ENCODE data around the gene PLPPR4. TPM values are rescaled to one million over a fixed set of nuclear protein-coding genes. Genes with fewer than 3 reads are reported as not detected.

Gene PLPPR4
- total RNA-seq, 4 donors from 2014 or later = 0.63 to 1.2 (median 0.79) TPM

DNA sequence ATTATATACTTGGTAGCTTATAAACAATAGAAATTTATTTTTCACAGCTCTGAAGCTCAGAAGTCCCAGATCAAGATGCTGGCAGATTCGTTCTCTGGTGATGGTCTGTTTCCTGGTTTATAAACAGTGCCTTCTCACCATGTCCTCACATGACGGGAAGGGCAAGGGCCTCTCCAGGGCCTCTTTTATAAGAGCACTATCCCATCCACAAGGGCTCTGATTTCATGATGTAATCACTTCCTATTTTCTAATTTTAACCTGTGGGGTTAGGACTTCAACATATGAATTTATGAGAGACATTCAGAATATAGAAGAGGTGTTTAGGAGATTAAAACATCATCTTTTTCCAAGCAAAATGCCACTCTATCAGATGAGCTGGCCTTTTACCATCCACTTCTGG is 32.1 kb upstream of the PLPPR4 start:
- DNase-seq = no peak
- no peak for TF ChIP-seq POLR2A (IDR thresholded peaks at IDR 0.05)
- TF ChIP-seq, protein P1, sequence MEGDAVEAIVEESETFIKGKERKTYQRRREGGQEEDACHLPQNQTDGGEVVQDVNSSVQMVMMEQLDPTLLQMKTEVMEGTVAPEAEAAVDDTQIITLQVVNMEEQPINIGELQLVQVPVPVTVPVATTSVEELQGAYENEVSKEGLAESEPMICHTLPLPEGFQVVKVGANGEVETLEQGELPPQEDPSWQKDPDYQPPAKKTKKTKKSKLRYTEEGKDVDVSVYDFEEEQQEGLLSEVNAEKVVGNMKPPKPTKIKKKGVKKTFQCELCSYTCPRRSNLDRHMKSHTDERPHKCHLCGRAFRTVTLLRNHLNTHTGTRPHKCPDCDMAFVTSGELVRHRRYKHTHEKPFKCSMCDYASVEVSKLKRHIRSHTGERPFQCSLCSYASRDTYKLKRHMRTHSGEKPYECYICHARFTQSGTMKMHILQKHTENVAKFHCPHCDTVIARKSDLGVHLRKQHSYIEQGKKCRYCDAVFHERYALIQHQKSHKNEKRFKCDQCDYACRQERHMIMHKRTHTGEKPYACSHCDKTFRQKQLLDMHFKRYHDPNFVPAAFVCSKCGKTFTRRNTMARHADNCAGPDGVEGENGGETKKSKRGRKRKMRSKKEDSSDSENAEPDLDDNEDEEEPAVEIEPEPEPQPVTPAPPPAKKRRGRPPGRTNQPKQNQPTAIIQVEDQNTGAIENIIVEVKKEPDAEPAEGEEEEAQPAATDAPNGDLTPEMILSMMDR (IDR thresholded peaks at IDR 0.05) = no peak
- H3K4me3 ChIP-seq (replicated peaks in 1 of 3) = no peak overlapping the region
- no peaks in the 10 kb centered on the region for H3K36me3 ChIP-seq
- WGBS, 2 donors = 61 to 67% methylated on average over 2 of the region's 2 CpGs
- no peaks in the 10 kb centered on the region for H3K9me3 ChIP-seq
- no peak overlapping the region for H3K27ac ChIP-seq
- no peaks in the 10 kb centered on the region for H3K27me3 ChIP-seq
- no peaks in the 10 kb centered on the region for H3K4me1 ChIP-seq
- intact Hi-C loops (cut with DNase I) = no loop called here

DNA sequence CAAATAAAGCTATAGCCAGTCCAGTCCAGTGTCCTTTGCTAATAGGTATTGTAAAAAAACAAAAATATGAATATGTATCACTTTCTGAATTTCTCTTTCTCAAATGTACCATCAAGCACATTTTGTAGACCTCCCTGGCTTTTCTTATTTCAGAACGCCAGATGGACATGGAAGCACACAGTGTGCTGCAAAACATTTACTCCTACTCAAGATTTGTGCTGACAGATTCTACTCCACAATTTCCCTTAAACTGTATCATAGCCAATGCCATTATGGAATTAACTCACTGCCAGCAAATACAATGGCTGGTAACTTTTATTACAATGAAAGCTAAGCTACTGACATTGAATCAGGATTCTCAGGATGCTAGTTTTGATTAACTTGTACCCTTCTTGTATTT is 30.8 kb upstream of the PLPPR4 start:
- 93 to 97% methylated on average over 1 of the region's 1 CpG for WGBS, 2 donors
- TF ChIP-seq POLR2A (IDR thresholded peaks at IDR 0.05) = no peak
- TF ChIP-seq, protein P1 (IDR thresholded peaks at IDR 0.05) = no peak
- H3K9me3 ChIP-seq = no peaks in the 10 kb centered on the region
- H3K27ac ChIP-seq = no peak overlapping the region
- DNase-seq = no peak
- H3K4me1 ChIP-seq = no peaks in the 10 kb centered on the region
- no peaks in the 10 kb centered on the region for H3K36me3 ChIP-seq
- H3K27me3 ChIP-seq = no peaks in the 10 kb centered on the region
- no peak overlapping the region for H3K4me3 ChIP-seq (replicated peaks in 1 of 3)
- intact Hi-C loops (cut with DNase I) = no loop called here

DNA sequence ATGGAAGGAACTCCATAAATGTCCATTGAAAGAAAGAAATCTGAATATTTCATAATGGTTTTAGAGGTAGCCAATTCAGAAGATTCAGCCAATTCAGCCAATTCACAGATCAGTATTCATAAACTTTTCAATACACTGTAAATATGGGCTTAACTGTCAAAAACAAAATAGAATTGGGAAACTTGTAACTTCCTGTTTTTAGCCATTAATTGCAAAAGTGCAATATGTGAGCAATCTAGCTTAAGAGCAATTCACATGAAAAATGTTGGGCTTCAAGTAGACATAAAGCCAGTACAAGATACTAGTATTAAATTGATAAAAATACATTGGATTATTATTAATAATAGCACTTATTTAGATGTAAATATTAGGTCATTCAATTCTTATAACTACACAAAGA is 27.5 kb upstream of the PLPPR4 start:
- no peak for TF ChIP-seq POLR2A (IDR thresholded peaks at IDR 0.05)
- TF ChIP-seq, protein P1 (IDR thresholded peaks at IDR 0.05) = no peak
- H3K36me3 ChIP-seq = no peaks in the 10 kb centered on the region
- no peak for DNase-seq
- no peak overlapping the region for H3K4me3 ChIP-seq (replicated peaks in 1 of 3)
- no peaks in the 10 kb centered on the region for H3K27me3 ChIP-seq
- no peak overlapping the region for H3K27ac ChIP-seq
- no peaks in the 10 kb centered on the region for H3K4me1 ChIP-seq
- no peaks in the 10 kb centered on the region for H3K9me3 ChIP-seq
- intact Hi-C loops (cut with DNase I) = no loop called here

DNA sequence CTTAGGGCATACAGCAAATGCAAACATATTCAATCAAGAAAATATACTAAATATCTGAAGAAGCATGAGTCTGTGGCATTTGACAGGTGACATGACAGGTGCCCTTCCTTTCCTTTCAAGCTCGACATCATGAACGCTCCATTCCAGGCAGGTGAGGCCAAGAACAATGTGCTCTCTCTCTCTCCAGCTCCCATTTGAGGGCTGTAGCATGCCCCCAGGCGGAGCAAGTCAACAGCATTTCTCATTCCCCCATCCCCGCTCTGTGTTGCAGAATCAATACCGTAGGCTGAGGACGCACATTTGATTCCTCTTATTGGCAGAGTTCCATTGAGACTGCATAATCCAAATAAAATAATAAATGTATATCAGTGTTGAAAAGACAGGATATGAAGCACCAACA is 24.6 kb upstream of the PLPPR4 start:
- no peak overlapping the region for H3K27ac ChIP-seq
- TF ChIP-seq, protein P1 (IDR thresholded peaks at IDR 0.05) = no peak
- TF ChIP-seq POLR2A (IDR thresholded peaks at IDR 0.05) = no peak
- no peaks in the 10 kb centered on the region for H3K27me3 ChIP-seq
- 76 to 81% methylated on average over 6 of the region's 6 CpGs for WGBS, 2 donors
- H3K36me3 ChIP-seq = no peaks in the 10 kb centered on the region
- DNase-seq = no peak
- no peak overlapping the region for H3K4me3 ChIP-seq (replicated peaks in 1 of 3)
- H3K4me1 ChIP-seq = no peaks in the 10 kb centered on the region
- H3K9me3 ChIP-seq = no peaks in the 10 kb centered on the region
- intact Hi-C loops (cut with DNase I) = no loop called here

DNA sequence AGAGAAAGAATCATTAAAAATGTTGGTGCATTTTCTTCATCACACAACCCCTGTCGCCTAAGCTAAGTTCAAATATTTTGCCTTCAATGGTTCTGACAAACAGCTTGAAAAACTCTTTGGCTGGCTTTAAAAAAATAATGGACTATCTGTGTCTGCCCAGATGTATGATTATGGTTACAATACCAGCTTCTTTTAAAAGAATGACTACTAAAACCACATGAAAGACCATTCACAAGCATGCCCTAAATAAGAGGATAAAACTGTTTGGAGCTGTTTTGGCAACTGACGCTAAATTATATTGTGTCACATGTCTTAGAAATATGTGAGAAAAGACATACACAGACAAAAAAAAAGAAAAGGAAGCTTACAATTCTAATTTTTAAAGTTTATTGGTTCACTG is 23.7 kb upstream of the PLPPR4 start:
- TF ChIP-seq POLR2A (IDR thresholded peaks at IDR 0.05) = no peak
- TF ChIP-seq, protein P1 (IDR thresholded peaks at IDR 0.05) = no peak
- Histone ChIP-seq H3K36me3 (no peaks in the 10 kb centered on the region), H3K4me3 (replicated peaks in 1 of 3) (no peak overlapping the region), H3K4me1 (no peaks in the 10 kb centered on the region), H3K27me3 (no peaks in the 10 kb centered on the region), H3K9me3 (no peaks in the 10 kb centered on the region), H3K27ac (no peak overlapping the region)
- intact Hi-C loops (cut with DNase I) = no loop called here
- WGBS, 2 donors = 93 to 95% methylated on average over 2 of the region's 2 CpGs
- DNase-seq = no peak

All from thyroid gland (tissue), 4 donors.